Natural killer cell treated with Interleukin-12 subunit alpha and Interleukin-12 subunit beta and Interleukin-15 and Interleukin-18, amount 100 ng/mL, for 72 hours (primary cell): ENCODE results near the gene PRH2. TPM values are rescaled to one million over a fixed set of nuclear protein-coding genes. Genes with fewer than 3 reads are reported as not detected.
A peak's percentile ranks its signal among the peaks of the same experiment; 100 is the strongest.

Source experiments
- ATAC-seq, 2 donors: fragments of 150-1000 bp; cut with Tn5 transposase in 1 of 2; sonication (Bioruptor Pico), chemical (Tn5 transposase) in 1 of 2; 2 replicates each; pipeline ENCODE4 v1.10.0; 2021
- DNase-seq: peaks from one replicate; pipeline ENCODE4 v3.0.0; 2022; ENCODE audit warnings: low spot score
- H3K27ac Mint-ChIP-seq, 2 donors: 1 replicate in 1 of 2; 2 replicates in 1 of 2; pipeline ENCODE4 v1.8.0; 2022; ENCODE audit warnings: mixed read lengths in 2 of 2, mild to moderate bottlenecking in 1 of 2, moderate library complexity in 1 of 2
- H3K27me3 Mint-ChIP-seq, 2 donors: 1 replicate in 1 of 2; 2 replicates in 1 of 2; pipeline ENCODE4 v1.8.0; 2022; ENCODE audit warnings: mixed read lengths in 2 of 2
- H3K36me3 Mint-ChIP-seq: one replicate; pipeline ENCODE4 v1.8.0; 2022; ENCODE audit warnings: mixed read lengths
- H3K4me1 Mint-ChIP-seq, 2 donors: 1 replicate in 1 of 2; 2 replicates in 1 of 2; pipeline ENCODE4 v1.8.0; 2022; ENCODE audit warnings: low read depth in 2 of 2, mixed read lengths in 2 of 2, mild to moderate bottlenecking in 1 of 2
- H3K4me3 Mint-ChIP-seq: one replicate; pipeline ENCODE4 v1.8.0; 2022; ENCODE audit warnings: mixed read lengths
- H3K9me3 Mint-ChIP-seq: 2 replicates; pipeline ENCODE4 v1.8.0; 2022; ENCODE audit warnings: mixed read lengths
- total RNA-seq, 2 donors: library from RNA; stranded (reverse); gene quantifications; one replicate each; pipeline ENCODE4 v1.2.3, GENCODE V29; 2022

PRH2 gene
- total RNA-seq, 2 donors from 2014 or later: not detected

- DNase-seq (no peak), ATAC-seq (no peak)
- Mint-ChIP-seq H3K27me3 (peaks cover 43 to 51% of the 10 kb centered on the region in 2 donors), H3K9me3 (no peaks in the 10 kb centered on the region), H3K4me1 (peaks cover 5 to 14% of the 10 kb centered on the region in 2 donors), H3K36me3 (peaks cover 8% of the 10 kb centered on the region), H3K4me3 (no peak overlapping the region), H3K27ac (no peak overlapping the region)
Measured at GRCh38 chr12:10974965-10975364, 45.9 kb downstream of the PRH2 start.

GRCh38 chr12:10982244-10982643, 53.2 kb downstream of the PRH2 start:
- Mint-ChIP-seq H3K4me3 (peak overlapping the region; percentile 38), H3K9me3 (no peaks in the 10 kb centered on the region), H3K4me1 (peaks cover 28 to 30% of the 10 kb centered on the region in 2 donors), H3K36me3 (peaks cover 11% of the 10 kb centered on the region), H3K27me3 (peaks cover 41 to 51% of the 10 kb centered on the region in 2 donors), H3K27ac (no peak overlapping the region)
- peak; percentile 63 for DNase-seq
- peak; percentile 89 to 97 for ATAC-seq

Other genes with a start within 250 kb of the PRH2 start
- gene YBX3, start 205.9 kb upstream of the PRH2 start, total RNA-seq: 100 to 1,000 TPM; 147 to 210 TPM
- not detected for gene TAS2R7, start 126.6 kb upstream of the PRH2 start, total RNA-seq
- gene TAS2R8, start 122.0 kb upstream of the PRH2 start, total RNA-seq: not detected
- not detected for gene TAS2R9, start 119.1 kb upstream of the PRH2 start, total RNA-seq
- gene TAS2R10, start 102.9 kb upstream of the PRH2 start, total RNA-seq: 1 to 10 TPM in 1 of 2 donors, under 1 TPM in 1; 0.64 to 1.0 TPM
- gene PRR4, start 79.8 kb upstream of the PRH2 start, total RNA-seq: 1 to 10 TPM; 2.5 to 3.1 TPM
- 10 to 100 TPM; 14.1 to 63.8 TPM for gene PRH1, start 45.0 kb upstream of the PRH2 start, total RNA-seq
- gene TAS2R13, start 19.7 kb upstream of the PRH2 start, total RNA-seq: 1 to 10 TPM; 1.2 to 4.3 TPM
- gene TAS2R14, start 10.0 kb downstream of the PRH2 start, total RNA-seq: 1 to 10 TPM; 2.3 to 6.2 TPM
- gene TAS2R50, start 57.7 kb downstream of the PRH2 start, total RNA-seq: 1 to 10 TPM; 1.5 to 7.0 TPM
- 1 to 10 TPM; 1.6 to 5.2 TPM for gene TAS2R20, start 69.1 kb downstream of the PRH2 start, total RNA-seq
- gene TAS2R19, start 93.4 kb downstream of the PRH2 start, total RNA-seq: 10 to 100 TPM in 1 of 2 donors, 1 to 10 TPM in 1; 4.2 to 11.7 TPM
- 10 to 100 TPM in 1 of 2 donors, 1 to 10 TPM in 1; 4.8 to 11.4 TPM for gene TAS2R31, start 102.2 kb downstream of the PRH2 start, total RNA-seq
- 1 to 10 TPM; 1.5 to 5.6 TPM for gene TAS2R46, start 133.1 kb downstream of the PRH2 start, total RNA-seq
- gene TAS2R43, start 163.1 kb downstream of the PRH2 start, total RNA-seq: 1 to 10 TPM; 1.0 to 6.6 TPM
- 1 to 10 TPM; 3.6 to 8.7 TPM for gene TAS2R30, start 205.4 kb downstream of the PRH2 start, total RNA-seq
- gene SMIM10L1, start 242.0 kb downstream of the PRH2 start, total RNA-seq: 1 to 10 TPM; 8.8 to 9.4 TPM